HG03108 (cell line): ENCODE data around the gene PCBP1.
"Not testable (repeated sequence)": the region's sequence is repeated elsewhere in the genome, so short reads cannot be mapped to it uniquely, and the experiment has no call there.

Experiments used
- ATAC-seq: cut with Tn5 transposase; IDR thresholded peaks from one replicate; pipeline ENCODE4 v1.9.1; 2021; ENCODE audit warnings: moderate library complexity; ENCODE audit not compliant: unreplicated experiment

Gene PCBP1

DNA sequence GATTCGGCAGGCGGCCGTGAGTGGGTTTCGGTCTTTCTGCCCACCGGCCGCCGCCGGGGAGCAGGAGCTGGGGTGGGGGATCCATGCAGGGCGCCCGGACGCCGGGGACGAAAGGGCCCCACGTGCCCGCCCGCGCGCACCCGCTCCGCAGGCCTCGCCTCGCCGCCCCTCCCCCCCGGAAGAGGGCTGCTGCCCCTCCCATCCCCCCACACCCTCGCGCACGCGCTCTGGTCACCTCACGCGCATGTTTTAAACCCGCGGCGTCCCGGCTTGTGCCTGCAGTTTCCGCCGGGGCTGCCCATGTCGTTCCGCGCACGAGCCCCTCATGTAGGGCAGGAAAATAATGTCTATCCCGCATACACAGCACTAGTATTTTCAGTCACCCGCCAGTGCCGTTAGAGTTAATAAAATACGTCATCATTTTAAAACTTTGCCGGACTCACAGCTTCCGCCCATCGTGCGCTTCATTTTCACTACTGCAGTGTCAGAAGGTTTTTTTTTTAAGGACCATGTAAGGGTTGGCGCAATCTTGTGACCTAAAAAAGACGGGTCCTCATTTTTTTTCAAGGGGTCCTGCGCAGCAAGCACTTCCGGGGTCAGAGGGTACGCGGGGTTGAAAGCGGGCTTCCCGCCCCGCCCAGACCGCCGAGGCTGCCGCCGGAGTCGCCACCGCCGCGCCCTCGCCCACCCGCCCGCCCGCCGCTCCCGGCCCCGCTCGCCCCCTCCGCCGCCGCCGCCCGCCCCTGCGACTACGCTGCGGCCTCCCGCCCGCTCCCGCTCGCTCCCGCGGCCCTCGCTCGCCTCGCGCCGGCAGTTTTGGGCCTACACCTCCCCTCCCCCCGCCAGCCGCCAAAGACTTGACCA lies at the start of gene PCBP1:
PCBP1 (plus strand) TSS at position 640 of the 864 bp plus-strand sequence. CDS start 267 bp downstream, outside the sequence.
- ATAC-seq: peak; percentile 28

DNA sequence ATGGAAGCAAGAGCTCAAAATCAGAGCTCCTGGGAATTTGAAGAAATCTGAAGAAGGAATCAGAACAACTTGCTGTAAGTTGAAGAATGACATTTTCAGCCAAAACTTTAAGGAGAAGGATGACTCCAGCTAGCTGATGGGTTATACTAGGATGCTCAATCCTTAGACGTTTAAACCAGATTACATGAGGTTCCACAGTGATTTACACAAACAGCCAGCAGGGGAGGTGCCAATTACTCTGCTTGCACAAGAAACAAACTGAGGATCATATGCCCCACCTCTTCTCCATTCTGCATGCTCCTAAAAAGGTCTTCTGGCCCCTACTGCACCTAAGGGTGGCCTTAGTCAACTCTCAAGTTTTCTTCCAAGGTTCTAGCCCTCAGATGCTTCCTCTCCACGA lies 47.9 kb upstream of the PCBP1 start:
- no peak for ATAC-seq

DNA sequence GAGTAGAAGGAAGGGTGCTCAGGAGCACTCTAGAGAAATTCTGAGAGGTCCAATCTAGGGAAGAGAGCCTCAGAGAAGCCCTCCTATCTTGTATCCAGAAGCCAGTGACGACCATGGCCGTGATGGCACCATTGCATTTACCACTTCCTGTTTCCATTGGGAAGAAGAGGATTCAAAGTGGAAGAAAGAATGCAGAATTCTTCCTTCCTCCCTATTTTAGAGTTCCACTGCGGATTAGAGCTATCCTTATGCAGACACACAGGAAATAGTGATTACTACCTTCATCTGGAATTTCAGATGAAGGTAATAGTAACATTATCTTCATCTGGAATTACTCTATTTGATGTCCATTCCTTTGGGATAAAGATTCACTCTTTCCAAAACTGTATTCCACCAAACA lies 45.6 kb upstream of the PCBP1 start:
- ATAC-seq: no peak

DNA sequence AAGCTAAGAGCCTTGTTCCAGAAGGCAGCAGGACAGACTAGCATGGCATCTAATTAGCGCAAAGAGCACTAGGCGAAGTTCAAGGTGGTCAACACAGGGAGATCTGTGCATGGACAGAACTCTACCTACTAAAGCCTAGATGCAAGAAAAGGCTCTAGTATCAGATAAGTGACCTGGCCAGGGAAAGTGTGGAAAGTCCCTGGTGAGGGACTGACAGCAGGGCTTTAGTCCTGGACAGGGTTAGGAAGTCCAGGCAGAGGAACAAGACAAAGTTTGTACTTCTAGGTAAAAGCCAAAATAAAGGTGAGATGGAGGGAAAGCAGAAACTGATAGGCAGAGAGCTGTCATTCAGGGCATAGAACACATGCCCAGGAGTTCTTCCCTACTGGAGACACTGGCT lies 45.0 kb upstream of the PCBP1 start:
- no peak for ATAC-seq

DNA sequence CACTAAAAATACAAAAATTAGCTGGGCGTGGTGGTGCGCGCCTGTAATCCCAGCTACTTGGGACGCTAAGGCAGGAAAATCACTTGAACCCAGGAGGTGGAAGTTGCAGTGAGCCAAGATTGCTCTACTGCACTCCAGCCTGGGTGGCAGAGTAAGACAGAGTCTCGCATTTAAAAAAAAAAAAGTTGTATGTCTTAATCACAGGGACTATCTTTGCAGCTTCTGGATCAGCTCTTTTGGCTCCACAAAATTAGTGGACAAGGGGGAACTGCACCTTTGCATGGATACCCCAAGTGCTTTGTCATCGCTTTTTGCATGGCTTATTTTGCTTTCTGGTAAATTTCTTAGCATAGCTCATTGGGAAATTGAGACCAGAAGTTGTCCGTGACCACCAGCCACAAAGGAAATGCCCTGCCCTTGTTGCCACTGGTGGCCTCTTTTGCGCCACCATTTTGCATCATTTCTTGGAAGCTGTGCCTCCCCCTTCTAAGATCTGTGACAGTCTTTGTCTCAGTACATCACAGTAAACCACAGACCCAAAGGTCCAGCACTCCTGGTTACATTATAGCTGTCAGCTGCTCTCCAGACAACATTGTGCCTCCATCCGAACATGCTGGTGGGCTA lies 43.9 kb upstream of the PCBP1 start:
- no peak for ATAC-seq

DNA sequence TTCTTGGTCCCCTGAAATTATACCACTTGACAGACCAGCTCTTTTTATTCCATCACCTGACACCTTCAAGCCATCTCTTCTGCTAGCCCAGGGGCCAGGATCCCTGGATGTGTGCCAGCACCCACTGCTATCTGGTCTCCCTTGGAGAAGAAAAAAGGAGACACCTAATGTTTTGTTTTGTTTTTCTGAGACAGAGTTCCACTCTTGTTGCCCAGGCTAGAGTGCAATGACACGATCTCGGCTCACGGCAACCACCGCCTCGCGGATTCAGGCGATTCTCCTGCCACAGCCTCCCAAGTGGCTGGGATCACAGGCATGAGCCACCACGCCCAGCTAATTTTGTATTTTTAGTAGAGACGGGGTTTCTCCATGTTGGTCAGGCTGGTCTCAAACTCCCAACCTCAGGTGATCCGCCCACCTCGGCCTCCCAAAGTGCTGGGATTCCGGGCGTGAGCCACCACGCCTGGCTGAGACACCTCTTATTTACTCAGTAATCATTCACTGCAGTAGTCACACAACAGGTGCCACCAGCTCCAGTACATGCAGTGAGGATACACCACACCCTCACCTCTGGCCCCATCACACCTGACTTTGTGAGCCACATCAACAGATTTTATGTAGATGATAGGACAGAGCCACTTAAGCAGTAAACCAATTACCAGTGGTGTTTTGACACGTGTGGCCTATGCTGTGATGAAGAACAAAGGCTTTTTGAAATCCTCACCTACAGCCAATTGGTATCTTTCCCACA lies 42.8 kb upstream of the PCBP1 start:
- no peak for ATAC-seq

DNA sequence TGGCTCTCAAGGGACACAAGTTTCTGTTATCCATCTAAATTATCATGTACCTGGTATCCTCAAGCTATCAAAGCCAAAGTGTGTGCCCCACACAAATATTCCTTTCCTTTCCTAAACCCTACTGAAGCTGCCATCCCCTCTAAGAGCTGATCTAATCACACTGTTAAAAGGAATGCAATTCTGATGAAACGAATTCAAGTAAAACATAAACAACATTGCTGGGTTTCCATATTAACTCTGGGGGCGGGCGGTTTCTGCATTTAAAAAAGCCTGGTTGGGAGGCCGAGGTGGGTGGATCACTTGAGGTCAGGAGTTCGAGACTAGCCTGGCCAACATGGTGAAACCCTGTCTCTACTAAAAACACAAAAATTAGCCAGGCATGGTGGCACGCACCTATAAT lies 41.9 kb upstream of the PCBP1 start:
- no peak for ATAC-seq

DNA sequence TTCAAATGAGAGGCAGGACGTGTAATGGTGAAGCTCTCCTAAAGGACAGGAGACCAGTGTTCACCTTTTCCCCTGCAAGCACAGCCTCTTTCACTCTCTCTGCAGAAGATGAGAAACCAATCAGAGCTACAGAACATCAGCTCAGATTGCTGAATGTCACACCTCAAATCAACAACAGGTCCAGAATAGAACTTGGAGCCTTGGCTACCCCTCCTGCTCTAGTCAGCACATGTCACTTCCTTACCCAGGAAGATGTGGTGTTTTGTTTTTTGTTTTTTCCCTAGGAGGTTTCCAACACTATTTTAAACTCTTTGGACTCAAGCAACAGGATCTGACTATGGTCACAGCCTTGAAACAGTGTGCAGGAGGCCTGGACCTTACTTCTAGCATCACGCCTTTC lies 41.3 kb upstream of the PCBP1 start:
- no peak for ATAC-seq

DNA sequence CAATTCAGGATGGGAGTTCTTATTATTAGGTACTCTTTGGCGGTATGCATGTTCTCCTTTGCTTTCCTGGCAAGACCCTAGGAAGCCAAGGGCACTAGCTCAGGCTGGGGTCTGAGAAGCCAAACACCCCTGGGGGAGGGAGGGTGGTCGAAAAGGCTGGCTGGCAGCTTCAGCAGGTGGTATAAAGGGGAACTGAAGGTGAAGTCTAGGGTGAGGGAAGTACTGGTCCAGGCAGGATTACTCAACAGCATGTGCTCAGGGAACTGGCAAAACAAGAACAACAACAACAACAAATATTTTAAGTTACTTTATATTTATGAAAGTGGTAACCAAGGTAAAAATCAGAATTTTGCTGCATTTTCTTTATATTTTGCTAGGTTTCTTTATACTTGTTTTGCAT lies 40.7 kb upstream of the PCBP1 start:
- ATAC-seq: no peak

DNA sequence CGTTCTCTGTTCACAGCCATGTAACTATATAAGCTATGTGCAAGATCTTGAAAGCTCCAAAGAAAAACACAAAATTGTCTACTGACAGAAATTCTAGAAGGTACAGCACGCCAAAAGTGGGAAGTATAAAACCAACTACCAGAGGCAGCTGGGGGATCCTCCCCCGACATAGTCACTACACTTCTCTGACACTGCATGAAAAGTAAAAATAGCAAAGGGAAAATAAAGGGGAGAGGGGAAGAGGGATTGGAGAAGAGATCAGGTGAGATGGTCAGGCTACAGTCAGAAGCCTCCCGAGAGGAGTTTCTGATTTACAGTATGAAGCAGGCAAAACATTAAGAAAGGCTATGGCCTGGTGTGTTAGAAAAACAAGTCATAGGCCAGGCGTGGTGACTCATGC lies 39.8 kb upstream of the PCBP1 start:
- no peak for ATAC-seq

DNA sequence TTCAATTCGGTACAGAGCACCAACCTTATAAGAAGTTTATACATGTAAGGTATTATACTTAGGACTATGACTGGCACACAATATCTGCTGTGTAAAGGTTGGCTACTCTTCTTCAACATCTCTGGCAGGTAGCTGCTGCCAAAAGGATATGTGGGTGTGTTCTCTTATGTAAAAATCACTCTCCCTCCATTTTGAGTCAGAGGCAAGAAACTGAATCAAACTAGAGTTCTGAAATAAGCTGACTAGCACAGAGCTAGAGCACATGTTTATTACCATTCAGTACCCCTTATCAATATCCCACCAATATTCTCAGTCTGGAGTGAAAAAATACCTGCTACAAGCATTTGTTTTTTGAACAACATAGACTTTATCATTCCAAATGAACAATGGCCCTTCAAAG lies 38.0 kb upstream of the PCBP1 start:
- no peak for ATAC-seq

DNA sequence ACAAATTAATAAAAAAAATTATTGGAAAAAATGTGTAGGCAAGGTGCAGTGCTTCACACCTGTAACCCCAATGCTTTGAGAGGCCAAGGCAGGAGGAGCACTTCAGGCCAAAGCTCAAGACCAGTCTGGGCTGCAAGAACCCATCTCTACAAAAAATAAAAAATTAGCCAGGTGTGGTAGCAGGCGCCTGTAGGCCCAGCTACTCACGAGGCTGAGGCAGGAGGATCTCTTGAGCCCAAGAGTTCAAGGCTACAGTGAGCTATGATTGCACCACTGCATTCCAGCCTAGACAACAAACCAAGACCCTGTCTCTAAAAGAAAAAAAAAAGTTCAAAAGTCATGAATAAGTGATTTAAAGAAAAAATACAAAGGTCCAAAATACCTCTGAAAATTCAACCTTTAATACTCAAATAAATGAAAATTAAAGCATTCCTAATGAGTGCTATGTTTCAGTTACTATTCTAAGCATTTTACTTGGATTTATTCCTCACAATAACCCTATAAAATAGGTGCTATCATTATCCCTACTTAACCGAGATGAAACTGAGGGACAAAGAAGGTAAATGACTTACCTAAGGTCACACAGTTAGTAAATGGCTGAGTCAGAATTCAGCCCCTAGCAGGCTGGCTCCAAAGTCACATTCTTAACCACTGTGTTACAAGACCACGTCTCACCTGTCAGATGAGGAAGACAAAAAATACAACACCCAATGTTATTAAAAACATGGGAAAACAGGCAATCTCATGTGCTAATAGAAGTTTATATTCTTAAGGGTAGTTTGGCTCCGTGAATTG lies 36.4 kb upstream of the PCBP1 start:
- no peak for ATAC-seq

DNA sequence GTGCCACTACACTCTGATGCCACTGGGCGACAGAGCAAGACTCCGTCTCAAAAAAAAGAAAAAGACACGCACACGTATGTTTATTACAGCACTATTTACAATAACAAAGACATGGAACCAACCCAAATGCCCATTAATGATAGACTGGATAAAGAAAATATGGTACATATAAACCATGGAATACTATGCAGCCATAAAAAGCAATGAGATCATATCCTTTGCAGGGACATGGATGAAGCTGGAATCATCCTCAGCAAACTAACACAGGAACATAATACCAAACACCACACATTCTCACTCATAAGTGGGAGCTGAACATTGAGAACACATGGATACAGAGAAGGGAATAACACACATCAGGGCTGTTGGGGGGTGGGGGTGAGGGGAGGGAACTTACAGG lies 32.0 kb upstream of the PCBP1 start:
- not testable (repeated sequence) for ATAC-seq

DNA sequence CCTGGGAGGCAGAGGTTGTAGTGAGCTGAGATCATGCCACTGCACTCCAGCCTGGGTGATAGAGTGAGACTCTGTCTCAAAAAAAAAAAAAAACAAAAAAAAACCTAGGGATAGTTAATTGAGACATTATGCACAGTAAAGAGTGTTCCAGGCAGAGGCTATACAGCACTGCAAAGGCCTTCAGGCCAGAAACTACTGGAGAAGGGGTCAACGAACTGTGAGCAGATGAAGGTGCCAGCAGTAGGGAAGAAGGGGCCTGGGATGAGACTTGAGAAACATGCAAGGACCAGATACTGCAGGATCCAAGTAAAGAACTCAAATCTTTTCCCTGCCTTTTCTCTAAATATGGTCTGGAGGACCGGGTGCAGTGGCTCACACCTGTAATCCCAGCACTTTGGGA lies 26.0 kb upstream of the PCBP1 start:
- ATAC-seq: no peak

DNA sequence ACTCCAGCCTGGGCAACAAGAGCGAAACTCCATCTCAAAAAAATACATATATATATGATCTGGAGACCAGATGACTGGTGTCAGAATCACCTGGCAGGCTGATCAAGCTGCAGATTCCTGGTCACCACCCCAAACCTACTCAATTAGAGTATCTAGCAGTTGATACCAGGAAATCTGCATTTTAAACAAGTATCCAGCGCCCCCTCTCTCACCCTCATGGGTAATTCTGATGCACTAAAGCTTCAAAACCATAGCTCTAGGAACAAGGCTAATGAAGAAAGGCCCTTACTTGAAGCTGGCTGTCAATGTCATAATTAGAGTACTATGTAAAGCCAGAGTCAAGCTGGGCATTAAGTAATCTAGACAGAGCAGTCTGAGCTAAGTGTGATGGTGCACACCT lies 25.0 kb upstream of the PCBP1 start:
- no peak for ATAC-seq

DNA sequence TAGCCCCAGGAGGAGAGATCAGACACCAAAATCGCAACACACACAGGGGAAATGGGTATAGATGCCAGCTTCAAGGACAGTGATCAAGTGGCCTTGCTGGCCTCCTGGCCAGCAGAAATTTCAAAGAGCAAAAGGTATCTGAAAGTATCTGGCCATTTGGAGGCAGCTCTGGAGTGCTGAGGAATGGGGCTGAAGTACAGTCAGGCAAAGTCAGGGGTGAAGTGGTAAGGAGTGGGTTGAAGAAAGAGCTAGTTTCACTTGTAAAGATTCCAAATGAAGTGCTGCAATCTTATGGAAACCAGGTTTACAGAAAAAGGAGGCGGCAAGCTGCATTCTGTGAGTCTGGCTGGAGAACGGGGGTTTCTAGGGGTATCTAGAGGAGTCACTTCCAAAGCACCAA lies 19.2 kb upstream of the PCBP1 start:
- ATAC-seq: no peak

DNA sequence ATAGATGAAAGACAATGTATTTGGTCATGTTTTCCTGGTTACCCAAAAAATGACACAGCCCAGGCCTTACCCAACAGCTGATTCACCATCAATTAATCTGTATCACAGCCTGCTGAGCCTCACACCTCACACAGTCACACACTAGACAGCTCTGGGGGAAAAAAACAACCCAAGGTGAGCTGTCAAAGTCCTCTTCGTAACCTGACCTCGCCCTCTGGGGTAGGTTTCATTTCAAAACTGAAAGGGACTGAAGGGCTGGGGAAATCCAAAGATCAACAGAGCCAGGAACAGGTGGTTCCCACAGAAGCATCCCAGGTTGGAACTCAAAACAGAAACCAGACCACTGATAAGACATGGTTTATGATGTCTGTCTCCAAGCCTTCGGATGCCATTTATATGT lies 18.2 kb upstream of the PCBP1 start:
- ATAC-seq: peak; percentile 77

DNA sequence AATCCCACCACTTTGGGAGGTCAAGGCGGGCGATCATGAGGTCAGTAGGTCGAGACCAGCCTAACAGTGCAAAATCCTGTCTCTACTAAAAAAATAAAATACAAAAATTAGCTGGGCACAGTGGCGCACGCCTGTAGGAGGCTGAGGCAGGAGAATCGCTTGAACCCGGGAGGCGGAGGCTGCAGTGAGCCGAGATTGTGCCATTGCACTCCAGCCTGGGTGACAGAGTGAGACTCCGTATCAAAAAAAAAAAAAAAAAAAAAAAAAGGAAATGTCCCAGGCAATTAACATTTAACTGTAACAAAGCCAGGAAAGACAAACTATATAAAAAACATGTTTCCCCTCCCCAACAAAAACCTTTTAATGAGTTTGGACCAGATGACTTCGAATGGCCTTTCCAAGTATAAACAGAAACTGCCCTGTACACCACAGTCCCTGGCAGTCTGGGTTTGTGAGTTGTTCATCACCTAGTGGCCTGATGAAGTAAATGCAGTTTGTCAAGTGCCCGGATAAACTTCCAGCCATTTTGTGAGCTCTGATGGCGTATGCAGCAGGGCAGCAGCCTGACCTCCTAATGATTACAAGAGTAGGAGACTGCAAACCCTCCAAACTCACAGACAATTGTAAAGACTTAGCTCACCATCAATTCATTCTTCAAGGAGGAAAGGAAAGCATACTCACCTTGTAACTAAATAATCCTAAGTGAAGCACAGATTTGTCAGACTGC lies 16.6 kb upstream of the PCBP1 start:
- peak; percentile 67 for ATAC-seq

DNA sequence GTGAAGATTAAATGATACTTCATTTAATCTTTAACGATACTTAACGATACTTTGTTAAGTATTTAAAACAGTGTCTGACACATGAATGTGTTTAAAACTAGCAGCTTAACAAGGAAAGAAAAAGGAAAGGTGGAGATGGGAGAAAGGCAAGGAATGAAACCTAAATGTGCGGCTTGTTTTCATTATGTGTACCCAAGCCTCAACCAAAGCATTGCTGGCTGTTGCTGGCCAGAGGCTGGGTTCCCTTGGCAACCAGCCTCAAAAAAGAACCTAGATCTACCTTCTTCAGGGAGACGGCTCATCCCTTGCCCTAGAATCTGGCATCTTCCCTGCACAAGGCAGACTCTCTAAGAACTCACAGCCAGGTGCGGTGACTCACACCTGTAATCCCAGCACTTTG lies 13.8 kb upstream of the PCBP1 start:
- ATAC-seq: no peak

DNA sequence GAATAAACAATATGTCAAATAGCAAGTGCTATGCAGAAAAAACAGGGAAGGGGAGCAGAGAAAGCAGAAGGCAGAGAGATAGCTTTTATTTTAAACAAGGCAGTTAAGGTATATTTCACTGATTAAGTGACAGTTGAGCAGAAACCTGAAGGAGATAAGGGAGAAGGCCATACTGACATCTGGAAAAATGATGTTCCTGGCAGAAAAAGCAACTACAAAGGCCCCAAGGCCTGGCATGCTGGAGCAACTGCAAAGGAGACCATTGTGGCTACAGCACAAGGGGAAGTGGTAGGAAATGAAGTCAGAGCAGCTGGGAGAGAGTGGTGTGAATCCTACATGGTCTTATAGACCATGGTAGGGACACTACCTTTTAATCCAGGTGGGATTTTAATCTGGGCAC lies 8.9 kb upstream of the PCBP1 start:
- no peak for ATAC-seq
